Activated CD4-positive, CD25-positive, alpha-beta regulatory T cell (primary cell): Measurements from ENCODE around the gene MYBPH.

Experiments
- DNase-seq, 4 experiments: peaks; one replicate each; lab custom pipeline; 2025; lab: John Stamatoyannopoulos, UW

The MYBPH gene, protein sequence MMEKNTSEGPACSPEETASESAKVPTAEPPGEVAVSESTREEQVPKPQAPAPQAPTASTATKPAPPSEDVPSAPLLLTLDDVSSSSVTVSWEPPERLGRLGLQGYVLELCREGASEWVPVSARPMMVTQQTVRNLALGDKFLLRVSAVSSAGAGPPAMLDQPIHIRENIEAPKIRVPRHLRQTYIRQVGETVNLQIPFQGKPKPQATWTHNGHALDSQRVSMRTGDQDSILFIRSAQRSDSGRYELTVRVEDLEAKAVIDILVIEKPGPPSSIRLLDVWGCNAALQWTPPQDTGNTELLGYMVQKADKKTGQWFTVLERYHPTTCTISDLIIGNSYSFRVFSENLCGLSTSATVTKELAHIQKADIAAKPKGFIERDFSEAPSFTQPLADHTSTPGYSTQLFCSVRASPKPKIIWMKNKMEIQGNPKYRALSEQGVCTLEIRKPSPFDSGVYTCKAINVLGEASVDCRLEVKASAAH

DNA sequence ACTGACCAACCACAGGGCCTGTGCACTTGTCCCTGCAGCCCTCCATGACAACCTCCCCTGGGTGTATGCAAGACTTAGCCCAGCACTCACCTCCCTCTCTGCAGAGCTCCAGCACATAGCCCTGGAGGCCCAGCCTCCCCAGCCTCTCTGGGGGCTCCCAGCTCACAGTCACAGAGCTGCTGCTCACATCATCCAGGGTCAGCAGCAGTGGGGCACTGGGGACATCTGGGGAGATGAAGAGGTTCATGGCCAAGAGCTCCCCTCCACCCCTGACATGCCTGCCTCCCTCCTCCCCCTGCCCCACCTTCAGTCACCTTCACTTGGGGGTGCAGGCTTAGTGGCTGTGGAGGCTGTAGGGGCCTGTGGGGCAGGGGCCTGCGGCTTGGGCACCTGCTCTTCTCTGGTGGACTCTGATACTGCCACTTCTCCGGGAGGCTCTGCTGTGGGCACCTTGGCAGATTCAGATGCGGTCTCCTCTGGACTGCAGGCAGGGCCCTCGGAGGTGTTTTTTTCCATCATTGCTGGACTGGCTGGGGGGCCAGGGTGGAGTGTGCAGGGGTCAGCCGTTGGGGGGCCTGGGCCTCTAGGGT is at the start of gene MYBPH:
Gene MYBPH (minus strand): TSS at position 590 of the 590 bp plus-strand sequence. CDS start 71 bp downstream, at position 519.
- DNase-seq, result no peak

DNA sequence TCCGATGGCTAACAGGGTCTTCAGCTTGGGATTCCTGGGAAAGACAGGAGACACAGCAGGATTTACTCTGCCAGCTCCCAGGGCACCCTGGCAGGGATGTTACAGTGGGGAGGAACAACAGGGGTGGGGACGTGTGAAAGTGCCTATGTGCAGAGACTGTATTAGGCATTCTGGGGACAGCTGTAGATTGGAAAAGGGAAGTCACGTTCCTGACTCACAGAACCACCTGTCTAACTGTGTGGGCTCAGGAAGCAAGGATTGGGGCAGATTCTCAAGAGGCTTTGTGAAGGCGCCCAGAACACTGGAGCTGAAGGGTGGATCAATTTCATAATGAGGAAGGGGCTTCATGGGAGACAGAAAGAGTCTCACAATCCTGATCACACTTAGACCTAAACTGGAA is 49.4 kb upstream of the MYBPH start:
- no peak for DNase-seq

DNA sequence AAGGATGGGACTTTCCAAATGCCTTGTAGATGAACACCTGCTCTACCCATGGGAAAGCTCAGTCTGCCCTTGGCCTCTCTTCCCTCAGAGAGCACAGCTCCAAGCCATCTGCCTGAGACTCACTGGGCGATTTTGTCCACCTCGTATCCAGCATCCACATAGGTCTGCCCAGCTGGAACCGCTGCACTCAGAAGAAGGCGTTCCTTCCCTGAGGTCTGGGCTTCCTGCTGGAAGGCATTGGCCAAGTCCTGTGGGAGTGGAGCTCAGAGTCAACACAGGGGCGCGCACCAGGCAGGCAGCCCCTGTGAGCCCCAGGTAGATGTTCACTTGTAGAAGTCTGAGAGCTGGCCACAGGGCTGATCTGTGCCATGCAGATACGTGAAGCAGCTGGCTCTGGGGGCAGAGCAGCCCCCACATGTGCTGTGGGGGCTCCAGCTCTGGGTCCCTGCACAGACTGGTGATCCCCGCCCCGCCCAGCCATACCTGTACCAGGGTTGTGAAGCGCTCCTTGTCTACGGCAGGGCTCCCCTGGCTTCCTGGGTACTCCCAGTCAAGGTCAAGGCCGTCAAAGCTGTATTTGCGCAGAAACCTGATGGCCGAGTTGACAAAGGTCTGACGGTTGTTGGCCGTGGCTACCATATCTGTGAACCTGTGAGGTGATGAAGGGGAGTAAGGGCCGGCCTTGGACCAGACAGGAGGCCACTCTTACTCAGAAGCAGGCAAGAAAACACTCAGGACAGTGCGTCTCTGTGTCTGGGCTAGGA is 47.6 kb upstream of the MYBPH start:
- DNase-seq, result no peak

DNA sequence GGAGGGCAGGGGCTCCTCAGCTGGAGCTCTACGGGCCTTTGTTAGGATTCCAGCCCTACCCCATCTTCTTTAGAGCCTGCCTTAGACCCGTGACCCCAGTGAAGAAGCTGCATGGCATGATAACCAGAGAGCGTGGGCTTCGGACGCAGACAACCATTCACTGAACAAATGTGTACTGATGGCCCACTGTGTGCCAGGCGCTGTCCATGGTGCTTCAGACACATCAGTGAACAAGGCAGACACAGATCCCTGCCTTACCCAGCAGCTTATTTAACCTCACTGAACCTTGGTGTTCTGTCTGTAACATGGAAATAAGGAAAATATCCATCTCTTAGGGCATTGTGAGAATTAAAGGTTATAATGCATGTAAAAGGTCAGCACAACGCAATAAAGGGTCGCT is 44.3 kb upstream of the MYBPH start:
- DNase-seq, result no peak

DNA sequence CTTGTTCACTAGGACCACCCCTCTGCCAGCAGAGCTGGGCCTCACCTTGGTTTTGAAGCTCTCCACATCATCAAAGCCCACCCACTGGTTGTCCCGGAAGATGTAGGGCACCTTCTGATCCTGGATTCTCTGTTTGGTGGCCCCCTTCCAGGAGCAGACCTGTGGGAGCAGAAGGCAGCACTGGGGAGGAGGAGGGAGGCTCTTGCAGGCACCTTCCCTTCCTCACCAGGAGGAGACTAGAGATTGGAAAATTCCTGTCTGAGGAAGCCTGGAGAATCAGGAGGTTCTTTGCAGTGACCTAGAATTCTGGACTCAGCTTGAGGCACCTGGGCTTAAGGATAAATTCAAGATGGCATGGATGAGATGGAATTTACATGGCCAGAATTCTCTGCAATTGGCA is 43.5 kb upstream of the MYBPH start:
- DNase-seq, result no peak

DNA sequence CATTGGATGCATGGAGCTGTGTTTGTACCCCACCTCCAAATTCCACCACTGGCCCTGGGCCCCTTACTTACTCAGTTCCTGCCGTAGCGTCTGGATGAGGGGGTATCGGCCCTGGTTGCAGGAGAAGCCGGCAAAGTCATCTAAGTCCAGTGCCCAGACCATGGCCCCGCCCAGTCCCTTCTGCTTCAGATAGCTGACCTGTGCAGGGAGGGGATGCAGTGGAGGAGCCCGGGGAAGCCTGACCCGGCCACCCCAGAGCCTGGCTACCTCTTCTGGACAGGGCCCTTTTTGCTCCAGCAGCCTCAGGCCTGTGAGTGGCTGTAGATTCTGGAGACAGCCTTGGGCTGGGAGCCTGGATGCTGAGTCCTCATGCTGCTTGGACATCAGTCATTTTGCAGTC is 42.0 kb upstream of the MYBPH start:
- DNase-seq, result no peak

DNA sequence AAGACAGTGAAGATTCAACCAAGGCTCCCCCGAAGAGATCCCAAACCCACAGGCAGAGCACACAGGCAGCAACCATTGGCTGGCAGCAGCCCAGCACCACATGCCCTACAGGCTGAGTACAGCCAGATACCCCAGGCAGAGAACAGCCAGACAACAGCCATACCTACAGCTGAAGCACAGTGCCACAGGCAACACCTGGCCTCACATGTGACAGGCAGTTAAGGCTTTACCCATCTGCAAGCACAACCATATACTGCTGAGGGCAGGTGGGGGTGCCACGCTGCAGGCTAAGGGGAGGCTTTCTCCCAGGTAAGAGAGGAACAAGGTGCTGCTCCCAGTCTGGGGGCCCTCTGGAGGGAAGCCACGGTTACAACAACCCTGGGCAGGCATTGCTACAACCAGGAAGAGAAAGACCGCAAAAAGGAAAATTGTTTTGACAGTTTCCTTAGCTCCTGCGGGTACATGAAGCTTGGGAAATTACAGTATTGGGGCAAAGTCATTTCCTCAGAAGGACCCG is 41.6 kb upstream of the MYBPH start:
- no peak for DNase-seq

DNA sequence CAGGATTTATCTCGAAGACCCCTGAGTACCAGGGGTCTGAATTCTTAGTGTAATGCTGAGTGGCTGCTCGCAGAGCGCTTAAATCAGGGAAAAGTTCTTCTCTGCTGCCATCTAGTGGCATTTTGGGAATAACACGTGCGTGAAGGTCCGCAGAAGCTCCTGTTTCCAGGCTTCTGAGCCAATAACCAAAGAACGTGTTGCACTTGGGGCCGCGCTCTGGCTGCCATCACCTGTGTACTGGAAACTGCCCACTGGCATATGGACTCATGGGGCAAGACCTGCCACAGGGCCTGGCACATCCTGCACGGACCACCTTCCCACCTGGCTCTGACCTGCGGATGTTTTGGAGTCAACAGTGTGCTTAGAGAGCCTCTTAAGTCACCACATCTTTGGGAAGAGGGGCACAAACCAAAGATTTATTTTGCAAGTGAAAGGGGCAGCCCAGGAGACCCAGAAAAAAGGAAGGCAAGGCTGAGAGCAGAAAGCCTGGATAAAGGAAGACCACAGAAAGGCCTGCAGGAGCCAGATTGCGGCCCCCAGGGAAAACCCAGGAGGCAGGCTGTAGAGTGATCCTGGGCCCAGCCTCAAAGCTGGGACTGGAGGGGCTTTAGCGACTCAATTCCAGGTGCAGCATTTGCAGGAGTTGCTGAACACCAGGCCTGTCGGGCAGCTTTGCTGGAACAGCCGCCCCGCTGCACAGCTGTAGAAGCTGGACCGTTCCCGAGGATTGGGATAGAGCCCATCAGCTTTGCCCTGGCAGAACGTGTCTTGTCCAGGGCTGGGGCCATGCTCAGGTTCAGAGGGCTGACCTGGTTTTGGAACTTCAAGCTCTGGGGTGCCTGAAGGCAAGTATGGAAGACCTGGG is 40.9 kb upstream of the MYBPH start:
- peak in 2 of 4 experiments; percentile 3 to 16 for DNase-seq

DNA sequence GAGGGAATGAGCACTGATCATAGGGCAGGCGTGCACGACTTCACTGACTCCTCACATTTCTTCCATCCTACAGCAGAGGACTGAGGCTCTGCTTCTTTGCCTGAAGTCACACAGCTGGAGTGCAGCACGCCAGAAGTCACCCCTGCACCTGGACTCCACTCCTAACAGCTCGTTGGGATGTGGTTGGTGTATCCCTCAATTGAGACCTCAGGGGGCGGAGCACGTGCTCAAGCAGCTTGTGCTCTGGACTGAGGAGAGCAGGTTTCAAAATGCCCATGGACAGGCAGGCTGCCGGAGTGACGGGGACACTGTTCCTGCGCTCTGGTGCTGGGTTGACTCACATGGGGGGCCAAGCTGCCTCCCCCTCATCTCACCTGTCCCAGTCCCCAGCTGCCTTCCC is 39.9 kb upstream of the MYBPH start:
- no peak for DNase-seq

DNA sequence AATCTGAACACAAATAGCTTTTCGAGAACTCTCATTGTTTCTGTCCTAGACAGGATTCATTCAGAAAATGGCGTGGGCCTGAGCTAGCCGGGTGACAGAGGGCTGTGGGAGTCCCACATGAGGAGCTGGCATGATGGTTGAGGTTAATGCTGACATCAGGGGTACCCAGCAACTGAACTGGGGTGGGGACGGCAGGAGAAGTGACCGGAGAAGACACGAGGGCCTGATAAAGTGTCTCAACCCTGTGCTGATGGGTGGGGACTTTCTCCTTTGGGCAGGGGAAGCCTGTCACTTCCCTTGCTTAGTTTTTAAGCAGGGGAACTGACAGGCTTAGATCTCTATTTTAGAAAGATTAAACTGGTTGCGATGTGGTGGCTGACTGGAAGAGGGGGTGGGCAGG is 39.2 kb upstream of the MYBPH start:
- DNase-seq, result no peak

DNA sequence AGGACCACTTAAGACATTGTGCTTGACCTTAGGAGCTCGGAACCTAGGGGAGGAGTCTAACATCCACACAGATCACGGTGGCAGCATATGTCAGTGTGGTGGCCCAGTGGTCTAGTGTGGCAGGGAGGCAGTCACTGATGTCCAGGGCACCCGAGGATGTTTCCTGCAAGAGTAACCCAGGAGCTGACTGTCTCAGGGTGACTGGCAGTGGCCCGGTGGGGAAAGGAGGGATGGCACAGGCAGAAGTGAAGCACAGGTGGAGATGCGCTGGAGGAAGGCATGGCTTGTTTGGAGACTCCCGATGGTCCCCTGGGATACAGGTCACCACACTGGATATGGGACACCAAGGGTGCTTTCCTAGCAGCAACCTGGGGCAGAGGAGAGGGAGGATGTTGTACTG is 37.5 kb upstream of the MYBPH start:
- DNase-seq, result no peak

DNA sequence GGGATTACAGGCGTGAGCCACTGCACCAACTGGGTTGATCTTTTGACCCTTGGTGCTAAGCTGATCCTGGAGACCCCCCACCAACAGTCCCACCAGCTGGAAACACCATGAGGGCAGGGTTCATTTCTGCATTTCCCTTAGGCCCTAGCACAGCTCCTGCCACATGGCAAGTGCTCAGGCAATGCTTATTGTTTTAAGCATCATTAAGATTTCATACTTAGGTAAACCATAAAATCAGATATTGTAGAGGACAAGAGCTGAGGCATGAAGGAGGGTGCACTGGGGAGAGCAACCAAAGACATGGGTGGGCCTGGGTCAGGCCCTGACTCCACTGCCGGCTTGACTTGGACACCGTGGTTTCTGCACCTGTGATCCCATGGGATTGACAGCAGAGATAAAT is 36.2 kb upstream of the MYBPH start:
- DNase-seq, result no peak

DNA sequence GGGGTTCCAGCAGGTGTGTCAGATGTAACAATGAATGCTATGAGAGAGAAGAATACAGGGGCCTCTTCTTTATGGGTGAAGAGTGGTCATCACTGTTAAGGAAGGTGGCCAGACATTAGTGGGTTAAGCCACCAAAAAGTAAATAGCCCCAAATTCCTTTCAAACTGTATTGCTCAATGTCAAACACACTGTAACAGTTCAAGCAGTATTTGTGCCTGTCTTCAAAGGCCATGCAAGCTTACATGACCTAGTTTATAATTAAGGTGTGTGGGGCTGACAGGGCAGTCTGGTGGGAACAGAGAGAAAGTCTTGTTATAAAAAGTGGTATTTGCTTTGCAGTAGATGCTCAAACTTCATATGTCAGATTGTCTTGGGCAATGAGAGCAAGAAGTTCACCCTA is 35.4 kb upstream of the MYBPH start:
- no peak for DNase-seq

DNA sequence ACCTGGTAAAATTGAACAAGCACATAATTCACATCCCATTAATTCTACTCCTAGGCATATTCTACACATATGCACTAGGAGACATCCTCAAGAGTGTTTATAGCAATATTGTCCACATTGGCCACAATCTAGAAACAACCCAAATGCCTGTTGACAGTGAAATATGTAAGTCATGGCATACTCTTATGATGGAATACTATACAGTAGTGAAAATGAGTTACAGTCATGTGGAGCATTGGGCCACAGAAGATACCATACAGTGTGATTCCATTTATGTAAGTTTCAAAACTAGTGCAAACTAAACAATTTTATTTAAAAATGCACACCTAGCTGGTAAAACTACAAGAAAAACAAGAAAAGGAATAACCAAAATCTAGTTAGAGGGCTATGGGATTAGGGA is 34.7 kb upstream of the MYBPH start:
- DNase-seq, result no peak

DNA sequence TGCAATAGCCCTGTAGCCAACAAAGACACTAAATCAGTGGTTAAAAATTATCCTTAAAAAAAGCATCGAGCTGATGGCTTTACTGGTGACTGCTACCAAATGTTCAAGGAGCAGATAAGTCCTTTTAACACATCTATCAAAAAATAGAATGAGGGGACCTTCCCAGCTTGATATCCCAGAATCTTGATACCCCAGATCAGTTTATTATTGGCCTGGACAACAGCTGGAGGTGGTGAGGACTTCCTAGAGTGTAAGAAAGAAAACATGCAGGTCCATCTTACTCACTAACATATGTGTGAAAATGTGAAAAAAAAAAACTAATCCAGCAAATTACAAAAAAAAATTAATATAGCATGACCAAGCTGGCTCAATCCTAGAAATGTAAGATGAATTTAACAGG is 32.6 kb upstream of the MYBPH start:
- no peak for DNase-seq

DNA sequence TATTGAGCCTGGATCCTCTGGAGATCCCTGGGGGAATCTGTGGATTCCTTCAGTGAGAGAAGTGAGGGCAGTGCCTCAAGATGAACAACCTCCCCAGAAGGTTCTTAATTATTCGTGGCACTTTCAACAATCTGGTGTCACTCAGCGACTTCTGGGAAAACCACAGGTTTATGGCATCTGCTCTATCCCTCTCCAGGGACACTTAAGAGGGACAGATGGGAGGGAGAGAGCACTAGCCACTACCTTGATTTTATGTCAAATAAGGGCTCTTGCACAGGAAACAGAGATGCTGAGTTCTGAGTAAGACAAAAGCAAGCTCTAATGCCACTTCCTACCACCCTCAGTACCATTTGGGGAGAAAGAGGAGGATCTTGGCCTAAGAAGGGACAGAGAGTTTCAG is 32.1 kb upstream of the MYBPH start:
- no peak for DNase-seq

DNA sequence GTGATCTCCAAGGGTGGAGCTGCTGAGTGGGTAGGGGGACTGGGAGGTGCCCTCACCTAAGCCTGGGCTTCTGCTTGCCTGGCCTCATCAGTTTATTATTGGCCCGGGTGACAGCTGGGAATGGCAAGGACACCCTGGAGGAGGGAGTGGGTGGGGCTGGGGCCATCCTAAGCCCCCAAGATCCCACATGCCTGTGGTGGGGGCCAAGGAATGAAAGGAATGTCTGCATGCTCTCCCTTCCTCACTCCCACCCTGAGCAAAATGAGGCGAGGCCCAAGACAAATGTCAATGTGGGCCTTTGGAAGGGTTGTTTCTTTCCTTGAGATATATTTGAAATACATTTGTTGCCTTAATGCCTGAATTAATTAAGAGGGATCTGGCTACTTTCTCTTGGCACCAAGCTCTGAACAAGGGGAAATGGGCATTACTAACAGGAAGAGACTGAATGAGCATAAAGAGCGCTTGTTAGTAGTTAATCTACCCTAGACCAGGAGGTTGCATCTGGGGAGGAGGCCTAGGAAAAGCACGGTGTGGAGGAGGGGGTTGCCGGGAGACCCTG is 30.6 kb upstream of the MYBPH start:
- no peak for DNase-seq

DNA sequence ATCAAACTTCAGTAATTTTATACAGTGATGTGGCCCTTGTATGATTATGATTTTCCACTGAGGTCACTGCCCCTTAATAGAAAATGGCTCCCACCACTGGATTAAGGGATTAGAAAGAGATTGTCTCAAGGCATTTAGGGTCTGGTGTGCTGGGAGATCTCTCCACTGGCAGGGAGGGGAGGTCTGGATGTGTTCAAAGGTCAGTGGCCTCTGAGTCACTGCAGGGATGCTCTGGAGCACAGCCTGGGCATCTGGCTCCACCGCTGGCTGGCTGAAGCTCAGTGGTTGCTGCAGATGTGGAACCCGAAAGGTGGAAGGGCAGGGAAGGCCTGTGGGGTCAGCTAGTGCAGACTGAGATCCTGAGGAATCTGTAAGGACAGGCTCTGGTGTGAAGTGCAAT is 29.1 kb upstream of the MYBPH start:
- DNase-seq, result no peak

DNA sequence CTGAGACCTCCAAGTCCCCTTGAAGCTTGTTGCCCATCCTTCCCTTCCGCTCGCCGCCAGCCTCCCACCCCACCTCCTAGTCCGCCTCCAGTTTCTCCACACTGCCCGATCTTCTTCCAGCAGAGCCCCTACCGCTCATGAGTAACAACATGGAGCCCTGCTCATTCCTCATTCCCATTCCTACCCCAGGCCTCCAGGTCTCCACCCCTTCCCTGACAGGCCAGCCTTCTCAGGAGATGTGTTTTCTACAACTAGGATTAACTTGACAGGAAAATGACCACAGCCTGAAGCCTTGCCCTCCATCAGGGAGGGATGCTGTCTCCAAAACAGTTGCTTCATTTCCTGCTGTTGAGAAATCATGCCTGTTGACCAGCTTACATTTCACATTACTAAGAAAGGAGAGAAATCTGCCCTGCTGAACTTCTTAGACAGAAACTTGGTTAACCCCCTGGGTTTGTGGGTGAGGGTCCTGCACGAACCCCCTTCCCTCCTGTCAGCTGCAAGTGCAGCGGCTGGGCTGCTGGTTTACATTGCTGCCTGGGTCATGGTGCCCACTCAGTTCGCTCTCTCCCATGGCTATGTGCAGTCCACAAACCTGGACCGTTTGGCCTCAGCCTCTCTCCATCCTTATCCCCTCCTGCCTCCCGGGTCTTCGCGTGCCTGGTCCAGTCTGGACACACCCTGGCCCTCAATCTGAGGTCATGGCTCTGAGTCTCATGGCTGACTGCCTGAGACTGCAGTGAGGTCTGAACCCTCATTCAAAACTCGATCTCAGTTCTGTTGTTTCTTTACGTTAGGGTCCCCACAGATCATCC is 27.0 kb upstream of the MYBPH start:
- DNase-seq, result no peak

DNA sequence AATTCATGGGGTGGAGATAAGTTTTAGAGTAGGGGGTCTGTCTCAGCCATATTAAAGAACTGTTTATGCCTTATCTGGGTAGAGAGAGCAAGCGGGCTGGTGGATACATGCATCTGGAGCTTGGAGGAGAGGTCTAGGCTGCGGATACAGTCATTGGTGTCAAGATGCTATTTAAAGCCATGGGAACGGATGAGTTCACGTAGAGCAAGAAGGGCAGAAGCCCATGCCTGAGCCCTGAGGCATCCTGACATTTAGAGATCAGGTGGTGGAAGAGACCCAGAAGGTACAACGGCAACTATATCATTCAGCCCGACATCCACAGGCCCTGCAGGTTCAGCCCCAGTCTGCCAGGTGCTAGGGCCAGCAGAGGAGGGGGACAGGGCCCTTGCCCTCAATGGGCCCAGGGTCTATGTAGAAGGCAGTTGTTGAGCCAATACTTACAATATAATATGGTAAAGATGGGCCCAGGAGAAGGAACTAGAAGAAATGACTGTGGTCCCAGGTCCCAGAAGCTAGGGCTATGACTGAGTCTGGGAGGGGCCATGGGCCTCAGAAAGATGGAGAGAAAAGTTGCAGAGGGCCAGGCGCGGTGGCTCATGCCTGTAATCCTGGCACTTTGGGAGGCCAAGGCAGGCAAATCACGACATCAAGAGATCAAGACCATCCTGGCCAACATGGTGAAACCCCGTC is 26.0 kb upstream of the MYBPH start:
- no peak for DNase-seq
